Breast epithelium (tissue), 3 donors: Measurements from ENCODE around the gene RBBP9.

Experiments
- CTCF ChIP-seq, 3 donors: fragments of 450-650 bp; IDR thresholded peaks; one replicate each; pipeline ENCODE4 v1.5.1; 2016 to 2017; ENCODE audit warnings: antibody characterized with exemption in 3 of 3, mild to moderate bottlenecking in 3 of 3, moderate library complexity in 3 of 3
- POLR2AphosphoS5 ChIP-seq, 3 donors: sonication (generic); formaldehyde crosslinking; IDR thresholded peaks; one replicate each; pipeline ENCODE4 v1.6.1; 2017; ENCODE audit warnings: antibody characterized with exemption in 3 of 3

- TF ChIP-seq CTCF (IDR thresholded peaks at IDR 0.05) (no peak), POLR2AphosphoS5 (IDR thresholded peaks at IDR 0.05) (no peak)
These were observed 15.4 kb downstream of the RBBP9 start for GRCh38 chr20:18481596-18481995.
